ENCODE measurements around the gene ATM.

DNA sequence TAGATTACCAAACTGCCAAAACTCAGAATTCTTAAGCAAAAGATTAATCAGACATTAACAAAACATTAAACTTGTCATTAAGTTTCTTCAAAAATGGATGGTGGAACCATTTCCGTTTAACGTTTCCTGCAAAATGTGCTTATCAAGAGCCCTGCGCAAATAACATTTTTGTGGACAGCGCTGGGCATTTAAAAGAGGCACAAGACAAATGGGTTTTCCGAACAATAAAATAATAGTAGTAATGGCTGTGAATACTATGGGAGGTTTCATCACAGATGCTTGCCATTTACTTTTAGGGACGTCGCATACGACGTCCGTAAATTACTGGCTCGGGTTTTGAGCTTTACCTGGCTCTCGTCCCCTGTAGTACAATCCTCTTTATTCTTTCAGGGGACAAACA is 1.5 kb upstream of the ATM start:
- TF ChIP-seq, protein P1, sequence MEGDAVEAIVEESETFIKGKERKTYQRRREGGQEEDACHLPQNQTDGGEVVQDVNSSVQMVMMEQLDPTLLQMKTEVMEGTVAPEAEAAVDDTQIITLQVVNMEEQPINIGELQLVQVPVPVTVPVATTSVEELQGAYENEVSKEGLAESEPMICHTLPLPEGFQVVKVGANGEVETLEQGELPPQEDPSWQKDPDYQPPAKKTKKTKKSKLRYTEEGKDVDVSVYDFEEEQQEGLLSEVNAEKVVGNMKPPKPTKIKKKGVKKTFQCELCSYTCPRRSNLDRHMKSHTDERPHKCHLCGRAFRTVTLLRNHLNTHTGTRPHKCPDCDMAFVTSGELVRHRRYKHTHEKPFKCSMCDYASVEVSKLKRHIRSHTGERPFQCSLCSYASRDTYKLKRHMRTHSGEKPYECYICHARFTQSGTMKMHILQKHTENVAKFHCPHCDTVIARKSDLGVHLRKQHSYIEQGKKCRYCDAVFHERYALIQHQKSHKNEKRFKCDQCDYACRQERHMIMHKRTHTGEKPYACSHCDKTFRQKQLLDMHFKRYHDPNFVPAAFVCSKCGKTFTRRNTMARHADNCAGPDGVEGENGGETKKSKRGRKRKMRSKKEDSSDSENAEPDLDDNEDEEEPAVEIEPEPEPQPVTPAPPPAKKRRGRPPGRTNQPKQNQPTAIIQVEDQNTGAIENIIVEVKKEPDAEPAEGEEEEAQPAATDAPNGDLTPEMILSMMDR (IDR thresholded peaks at IDR 0.05; ENCODE audit: insufficient read depth, low read length, poor library complexity, severe bottlenecking) = no peak
- TF ChIP-seq EZH2phosphoT487 (conservative IDR thresholded peaks at IDR 0.05; ENCODE audit: low read length) = no peak

Measured in SU-DHL-6 (cell line).